HG03045 (cell line): ENCODE measurements around the gene ZMAT3.
A peak's percentile ranks its signal among the peaks of the same experiment; 100 is the strongest.
"Not testable (repeated sequence)": the region's sequence is repeated elsewhere in the genome, so short reads cannot be mapped to it uniquely, and the experiment has no call there.

ENCODE experiments used
- ATAC-seq: cut with Tn5 transposase; IDR thresholded peaks from one replicate; pipeline ENCODE4 v1.9.1; 2021; ENCODE audit warnings: mild to moderate bottlenecking, moderate library complexity; ENCODE audit not compliant: unreplicated experiment

The ZMAT3 gene

GRCh38 chr3:179069762-179070390 lies 1.7 kb downstream of the ZMAT3 start:
- ATAC-seq: no peak

DNA sequence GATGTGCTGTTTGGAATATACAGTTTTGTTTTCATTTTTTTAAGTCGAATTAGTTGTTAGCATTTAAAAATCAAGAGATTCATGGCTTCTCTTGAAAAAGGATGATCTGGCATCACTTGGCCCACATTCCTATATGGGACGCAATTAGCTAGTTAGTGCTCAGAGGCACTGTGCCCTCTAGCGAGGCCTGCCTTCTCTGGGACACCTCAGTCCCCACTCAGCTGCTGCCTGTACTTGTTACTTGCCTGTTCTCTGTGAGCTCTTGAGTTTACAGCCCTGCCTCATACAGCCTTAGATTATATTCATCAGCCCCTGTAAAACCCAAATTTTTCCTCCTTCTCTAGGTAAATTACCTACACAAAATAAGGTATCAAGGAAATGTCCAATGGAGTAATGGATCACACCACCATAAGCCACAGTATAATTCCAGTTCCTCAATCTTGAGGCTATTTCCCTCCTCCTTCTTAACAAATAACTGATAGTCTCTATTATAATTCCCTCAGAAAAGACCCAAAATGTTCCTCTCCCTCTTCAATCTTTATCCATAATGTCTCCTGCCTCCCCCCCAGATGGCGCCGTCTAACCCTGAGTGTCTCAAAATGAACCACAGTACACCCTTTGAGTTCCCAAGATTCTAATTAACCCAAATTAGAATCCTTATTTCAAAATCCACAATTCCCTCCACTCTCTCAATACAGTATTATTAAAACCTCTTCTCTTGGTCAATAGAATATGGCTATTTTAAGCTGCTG lies 2.7 kb downstream of the ZMAT3 start:
- no peak for ATAC-seq

GRCh38 chr3:179067839-179068238 lies 3.8 kb downstream of the ZMAT3 start:
- no peak for ATAC-seq

GRCh38 chr3:179067291-179067690 lies 4.3 kb downstream of the ZMAT3 start:
- ATAC-seq: no peak

GRCh38 chr3:179063945-179064560 lies 7.6 kb downstream of the ZMAT3 start:
- no peak for ATAC-seq

DNA sequence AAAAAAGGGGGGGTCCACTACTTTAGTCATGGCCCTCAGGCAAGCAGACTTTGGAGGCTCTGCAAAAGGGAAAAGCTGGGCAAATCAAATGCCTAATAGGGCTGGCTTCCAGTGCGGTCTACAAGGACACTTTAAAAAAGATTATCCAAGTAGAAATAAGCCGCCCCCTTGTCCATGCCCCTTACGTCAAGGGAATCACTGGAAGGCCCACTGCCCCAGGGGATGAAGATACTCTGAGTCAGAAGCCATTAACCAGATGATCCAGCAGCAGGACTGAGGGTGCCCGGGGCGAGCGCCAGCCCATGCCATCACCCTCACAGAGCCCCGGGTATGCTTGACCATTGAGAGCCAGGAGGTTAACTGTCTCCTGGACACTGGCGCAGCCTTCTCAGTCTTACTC lies 15.3 kb downstream of the ZMAT3 start:
- no peak for ATAC-seq

DNA sequence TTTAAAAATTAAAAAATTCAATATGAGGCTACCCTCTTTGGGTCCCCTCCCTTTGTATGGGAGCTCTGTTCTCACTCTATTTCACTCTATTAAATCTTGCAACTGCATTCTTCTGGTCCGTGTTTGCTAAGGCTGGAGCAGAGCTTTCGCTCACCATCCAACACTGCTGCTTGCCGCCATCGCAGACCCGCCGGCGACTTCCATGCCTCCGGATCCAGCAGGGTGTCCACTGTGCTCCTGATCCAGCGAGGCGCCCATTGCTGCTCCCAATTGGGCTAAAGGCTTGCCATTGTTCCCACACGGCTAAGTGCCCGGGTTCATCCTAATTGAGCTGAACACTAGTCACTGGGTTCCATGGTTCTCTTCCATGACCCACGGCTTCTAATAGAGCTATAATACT lies 17.0 kb downstream of the ZMAT3 start:
- ATAC-seq: not testable (repeated sequence)

DNA sequence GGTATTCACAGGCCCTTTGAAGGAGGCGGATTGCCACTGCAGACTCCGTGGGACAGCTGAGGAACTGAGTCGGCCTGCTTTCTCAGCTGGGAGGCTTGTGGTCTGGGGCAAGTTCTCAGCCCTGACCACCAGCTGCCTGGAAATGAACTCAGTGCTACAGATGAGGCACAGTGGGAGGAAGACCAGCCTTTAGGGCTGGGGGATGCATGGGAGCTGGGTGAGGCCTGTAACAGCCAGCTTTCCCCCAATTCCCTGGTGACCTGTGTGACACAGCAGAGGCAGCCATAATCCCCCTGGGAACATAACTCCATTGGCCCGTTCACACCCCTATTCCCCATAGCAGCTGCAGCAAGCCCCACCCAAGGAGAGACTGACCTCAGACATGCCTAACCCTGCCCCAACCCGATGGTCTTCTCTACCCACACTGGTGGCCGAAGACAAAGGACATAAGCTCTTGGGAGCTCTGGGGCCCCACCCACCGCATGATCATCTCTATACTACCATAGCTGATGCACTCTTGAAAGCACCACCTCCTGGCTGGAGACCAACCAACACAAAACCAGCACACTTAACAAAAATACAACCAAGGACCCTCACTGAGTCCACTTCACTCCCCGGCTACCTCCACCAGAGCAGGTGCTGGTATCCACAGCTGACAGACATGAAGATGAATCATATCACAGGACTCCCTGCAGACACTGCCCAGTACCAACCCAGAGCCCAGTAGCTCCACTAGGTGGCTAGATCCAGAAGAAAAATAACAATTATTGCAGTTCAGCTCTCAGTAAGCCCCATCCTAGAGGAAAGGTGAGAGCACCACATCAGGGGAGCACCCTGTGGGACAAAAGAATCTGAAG lies 24.9 kb downstream of the ZMAT3 start:
- peak; percentile 90 for ATAC-seq

- ATAC-seq: peak; percentile 54
Measured at GRCh38 chr3:179045719-179046402, 25.7 kb downstream of the ZMAT3 start.

GRCh38 chr3:179038899-179039251 lies 32.7 kb downstream of the ZMAT3 start:
- not testable (repeated sequence) for ATAC-seq

DNA sequence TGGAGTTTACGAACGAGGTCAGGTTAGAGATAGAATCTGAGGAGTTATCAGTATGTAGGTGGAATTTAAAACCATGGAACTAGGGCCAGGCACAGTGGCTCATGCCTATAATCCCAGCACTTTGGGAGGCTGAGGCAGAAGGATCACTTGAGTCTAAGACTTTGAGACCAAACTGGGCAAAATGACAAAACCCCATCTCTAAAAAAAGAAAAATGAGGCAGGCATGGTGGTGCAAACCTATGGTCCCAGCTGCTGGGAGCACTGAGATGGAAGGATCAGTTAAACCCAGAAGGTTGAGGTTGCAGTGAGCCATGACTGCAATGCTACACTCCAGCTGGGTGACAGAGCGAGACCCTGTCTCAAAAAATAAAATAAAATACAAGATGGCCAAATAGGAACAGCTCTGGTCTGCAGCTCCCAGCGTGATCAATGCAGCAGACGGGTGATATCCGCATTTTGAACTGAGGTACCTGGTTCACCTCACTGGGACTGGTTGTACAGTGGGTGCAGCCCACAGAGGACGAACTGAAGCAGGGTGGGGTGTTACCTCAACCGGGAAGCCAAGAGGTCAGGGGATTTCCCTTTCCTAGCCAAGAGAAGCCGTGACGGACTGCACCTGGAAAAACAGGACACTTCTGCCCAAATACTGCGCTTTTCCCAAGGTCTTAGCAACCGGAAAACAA lies 33.3 kb downstream of the ZMAT3 start:
- no peak for ATAC-seq

- no peak for ATAC-seq
Measured at GRCh38 chr3:179037351-179037750, 34.3 kb downstream of the ZMAT3 start.

GRCh38 chr3:179036626-179037300 lies 34.8 kb downstream of the ZMAT3 start:
- ATAC-seq: no peak

- no peak for ATAC-seq
Measured at GRCh38 chr3:179036226-179036625, 35.4 kb downstream of the ZMAT3 start.

- no peak for ATAC-seq
Measured at GRCh38 chr3:179035232-179035631, 36.4 kb downstream of the ZMAT3 start.

DNA sequence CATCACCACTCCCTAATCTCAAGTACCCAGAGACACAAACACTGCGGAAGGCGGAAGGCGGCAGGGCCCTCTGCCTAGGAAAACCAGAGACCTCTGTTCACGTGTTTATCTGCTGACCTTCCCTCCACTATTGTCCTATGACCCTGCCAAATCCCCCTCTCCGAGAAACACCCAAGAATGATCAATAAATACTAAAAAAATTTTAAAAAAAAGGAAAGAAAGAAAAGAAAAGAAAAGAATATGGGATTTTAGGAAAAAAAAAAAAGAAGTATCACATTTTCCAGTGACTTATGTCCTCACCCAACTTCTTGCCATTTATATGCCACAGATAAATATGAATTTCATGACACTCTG lies 38.3 kb downstream of the ZMAT3 start:
- not testable (repeated sequence) for ATAC-seq

- ATAC-seq: not testable (repeated sequence)
Measured at GRCh38 chr3:179032454-179033303, 38.9 kb downstream of the ZMAT3 start.

GRCh38 chr3:179029096-179029495 lies 42.5 kb downstream of the ZMAT3 start:
- ATAC-seq: no peak

DNA sequence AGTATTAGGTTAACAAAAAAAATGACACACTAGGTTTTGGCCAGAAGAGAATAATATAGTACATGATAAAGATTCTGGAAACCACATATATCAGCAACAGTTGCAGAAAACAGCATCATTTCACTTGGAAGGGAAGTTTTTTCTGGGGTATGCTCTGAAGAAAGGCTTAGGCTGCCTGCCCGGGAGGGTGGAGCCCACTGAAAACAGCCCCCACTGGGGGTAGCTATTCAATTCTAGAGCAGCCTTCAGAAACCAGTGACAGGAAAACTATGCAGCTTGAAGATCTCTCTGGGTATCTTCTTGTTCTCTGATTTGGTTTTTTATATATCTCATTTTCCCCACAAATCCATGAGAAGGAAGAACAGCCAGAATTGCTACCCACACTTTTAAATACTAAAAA lies 43.2 kb downstream of the ZMAT3 start:
- no peak for ATAC-seq
